Thyroid gland (tissue), 4 donors: Measurements from ENCODE around the gene AFF3. TPM values are rescaled to one million over a fixed set of nuclear protein-coding genes. Genes with fewer than 3 reads are reported as not detected.

ENCODE experiments used
- DNase-seq, 2 donors: peaks; one replicate each; pipeline ENCODE4 v3.0.0-alpha.2; 2019
- H3K27ac ChIP-seq, 3 donors: fragments of 200-600 bp; sonication (generic); 1 replicate in 2 of 3; 2 replicates in 1 of 3; pipeline ENCODE4 v1.5.1; 2016 to 2019; ENCODE audit warnings: mild to moderate bottlenecking in 1 of 3, moderate library complexity in 1 of 3
- H3K27me3 ChIP-seq: fragments of 200-600 bp; sonication (generic); one replicate; pipeline ENCODE4 v1.5.1; 2019
- H3K36me3 ChIP-seq, 2 donors: fragments of 200-600 bp; sonication (generic); one replicate each; pipeline ENCODE4 v1.5.1; 2016 to 2019
- H3K4me1 ChIP-seq, 2 donors: fragments of 200-600 bp; sonication (generic); one replicate each; pipeline ENCODE4 v1.5.1; 2017 to 2019
- H3K4me3 ChIP-seq, 3 donors: fragments of 200-600 bp; sonication (generic); replicated peaks in 1 of 3; 1 replicate in 2 of 3; 2 replicates in 1 of 3; pipeline ENCODE4 v1.5.1; 2016; ENCODE audit warnings: mild to moderate bottlenecking in 1 of 3
- H3K9me3 ChIP-seq: fragments of 200-600 bp; sonication (generic); one replicate; pipeline ENCODE4 v1.5.1; 2017
- POLR2A ChIP-seq, 2 donors: fragments of 450-650 bp; IDR thresholded peaks; one replicate each; pipeline ENCODE4 v1.6.1; 2017; ENCODE audit warnings: antibody characterized with exemption in 2 of 2, mild to moderate bottlenecking in 2 of 2, moderate library complexity in 1 of 2
- WGBS, 2 donors: methylation state at CpG; one replicate each; pipeline ENCODE4 v1.1.5; 2017; 5-methylcytosine and 5-hydroxymethylcytosine counted together
- intact Hi-C: fragments of 100-400 bp; cut with DNase I; formaldehyde crosslinking; loops from one replicate; pipeline ENCODE4 v1.15.1; 2023
- total RNA-seq, 4 donors: library from RNA; depleted of rRNA; stranded (reverse); fragments of >200 nt; gene quantifications; one replicate each; pipeline ENCODE4 v1.2.3, GENCODE V29; 2016
- TF ChIP-seq, protein P1 (sequence below), 6 experiments: fragments of 200-600 bp in 3 of 6; fragments of 450-650 bp in 3 of 6; sonication (generic) in 3 of 6; IDR thresholded peaks; one replicate each; pipeline ENCODE4 v1.5.1; 2016 to 2019; ENCODE audit warnings: antibody characterized with exemption in 6 of 6, mild to moderate bottlenecking in 2 of 6, inconsistent platforms in 1 of 6, moderate library complexity in 1 of 6

AFF3 gene
- total RNA-seq, 4 donors from 2014 or later, result 0.54 to 2.6 (median 1.1) TPM

DNA sequence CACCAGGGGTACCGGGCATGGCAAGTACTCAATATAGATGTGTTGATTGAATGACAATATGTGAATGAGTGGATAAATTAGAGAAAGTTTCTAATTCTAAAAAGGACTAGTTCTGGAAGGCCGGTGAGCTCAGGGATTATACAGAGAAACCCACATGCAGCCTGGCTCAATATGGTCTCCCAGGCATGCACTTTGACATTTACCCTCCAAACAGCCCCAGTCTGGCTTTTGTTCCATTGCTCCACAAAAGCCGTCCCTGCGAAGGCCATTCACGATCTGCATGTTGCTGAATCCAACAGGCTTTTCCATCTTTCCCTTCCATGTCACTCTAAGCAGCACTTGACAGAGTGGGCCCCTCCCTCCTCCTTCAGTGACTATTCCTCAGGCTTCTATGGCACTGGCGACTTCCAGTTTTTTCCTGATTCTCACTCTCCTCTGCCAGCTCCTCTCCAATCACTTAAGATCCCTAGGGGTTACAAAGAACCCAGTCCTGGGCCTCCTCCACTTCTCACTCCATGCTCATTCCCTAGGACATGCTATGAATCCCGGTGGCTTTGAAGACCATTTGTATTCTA is 266.7 kb downstream of the AFF3 start:
- Histone ChIP-seq H3K27ac (no peak overlapping the region), H3K9me3 (no peaks in the 10 kb centered on the region), H3K4me3 (no peak overlapping the region), H3K4me1 (peaks cover 6 to 18% of the 10 kb centered on the region in 2 donors), H3K27me3 (no peaks in the 10 kb centered on the region), H3K36me3 (no peaks in the 10 kb centered on the region)
- TF ChIP-seq POLR2A (IDR thresholded peaks at IDR 0.05), result no peak
- TF ChIP-seq, protein P1, sequence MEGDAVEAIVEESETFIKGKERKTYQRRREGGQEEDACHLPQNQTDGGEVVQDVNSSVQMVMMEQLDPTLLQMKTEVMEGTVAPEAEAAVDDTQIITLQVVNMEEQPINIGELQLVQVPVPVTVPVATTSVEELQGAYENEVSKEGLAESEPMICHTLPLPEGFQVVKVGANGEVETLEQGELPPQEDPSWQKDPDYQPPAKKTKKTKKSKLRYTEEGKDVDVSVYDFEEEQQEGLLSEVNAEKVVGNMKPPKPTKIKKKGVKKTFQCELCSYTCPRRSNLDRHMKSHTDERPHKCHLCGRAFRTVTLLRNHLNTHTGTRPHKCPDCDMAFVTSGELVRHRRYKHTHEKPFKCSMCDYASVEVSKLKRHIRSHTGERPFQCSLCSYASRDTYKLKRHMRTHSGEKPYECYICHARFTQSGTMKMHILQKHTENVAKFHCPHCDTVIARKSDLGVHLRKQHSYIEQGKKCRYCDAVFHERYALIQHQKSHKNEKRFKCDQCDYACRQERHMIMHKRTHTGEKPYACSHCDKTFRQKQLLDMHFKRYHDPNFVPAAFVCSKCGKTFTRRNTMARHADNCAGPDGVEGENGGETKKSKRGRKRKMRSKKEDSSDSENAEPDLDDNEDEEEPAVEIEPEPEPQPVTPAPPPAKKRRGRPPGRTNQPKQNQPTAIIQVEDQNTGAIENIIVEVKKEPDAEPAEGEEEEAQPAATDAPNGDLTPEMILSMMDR (IDR thresholded peaks at IDR 0.05), result no peak
- DNase-seq, result no peak
- intact Hi-C loops, result no loop called here
- 92 to 94% methylated on average over 7 of the region's 7 CpGs for WGBS, 2 donors

DNA sequence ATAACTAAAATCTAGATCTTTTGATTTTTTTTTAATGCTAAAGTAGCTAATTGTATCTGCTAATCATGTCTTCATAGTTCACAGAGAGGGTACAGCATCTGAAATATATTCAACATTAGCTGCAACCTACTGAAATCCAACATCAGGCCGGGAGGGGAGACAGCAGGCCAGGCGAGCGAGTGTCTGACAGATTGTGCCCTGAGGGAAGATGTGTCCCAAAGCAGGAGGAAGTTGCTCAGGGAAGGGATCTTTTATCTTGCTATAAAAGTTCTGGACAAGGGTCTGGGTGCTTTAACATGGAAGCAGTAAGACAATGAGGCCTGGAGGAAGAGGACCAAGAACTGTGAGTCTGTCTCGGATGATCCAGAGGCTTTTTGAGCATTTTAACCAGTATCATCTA is 274.1 kb downstream of the AFF3 start:
- no peaks in the 10 kb centered on the region for H3K36me3 ChIP-seq
- 93 to 94% methylated on average over 4 of the region's 4 CpGs for WGBS, 2 donors
- H3K9me3 ChIP-seq, result no peaks in the 10 kb centered on the region
- no peak overlapping the region for H3K27ac ChIP-seq
- intact Hi-C loops, result no loop called here
- TF ChIP-seq POLR2A (IDR thresholded peaks at IDR 0.05), result no peak
- TF ChIP-seq, protein P1 (IDR thresholded peaks at IDR 0.05), result no peak
- no peaks in the 10 kb centered on the region for H3K27me3 ChIP-seq
- H3K4me3 ChIP-seq, result no peak overlapping the region
- DNase-seq, result no peak
- H3K4me1 ChIP-seq, result no peaks in the 10 kb centered on the region

DNA sequence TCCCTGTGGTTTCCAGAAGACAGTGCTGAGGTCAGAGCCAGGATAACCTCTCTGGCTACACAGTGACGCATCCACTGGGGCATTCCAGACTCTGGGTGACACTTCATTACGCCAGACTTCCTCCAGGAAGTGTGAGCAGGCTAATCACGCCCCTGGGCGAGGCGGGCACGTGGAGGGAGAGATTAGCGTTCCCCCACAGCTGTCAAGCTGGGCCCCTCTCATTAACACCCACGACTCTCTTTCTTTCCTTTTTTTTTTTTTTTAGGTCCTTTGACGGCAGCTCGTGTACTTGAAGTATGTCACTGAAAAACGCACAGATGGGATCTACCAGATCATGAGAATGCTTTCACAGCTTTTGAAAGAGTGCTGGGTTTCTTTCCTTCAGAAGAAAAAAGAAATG is 274.6 kb downstream of the AFF3 start:
- no peaks in the 10 kb centered on the region for H3K27me3 ChIP-seq
- H3K4me3 ChIP-seq, result no peak overlapping the region
- no peak for TF ChIP-seq POLR2A (IDR thresholded peaks at IDR 0.05)
- TF ChIP-seq, protein P1 (IDR thresholded peaks at IDR 0.05), result no peak
- 59 to 66% methylated on average over 11 of the region's 11 CpGs for WGBS, 2 donors
- H3K27ac ChIP-seq, result no peak overlapping the region
- intact Hi-C loops, result no loop called here
- no peak for DNase-seq
- H3K4me1 ChIP-seq, result no peaks in the 10 kb centered on the region
- H3K9me3 ChIP-seq, result no peaks in the 10 kb centered on the region
- H3K36me3 ChIP-seq, result no peaks in the 10 kb centered on the region

DNA sequence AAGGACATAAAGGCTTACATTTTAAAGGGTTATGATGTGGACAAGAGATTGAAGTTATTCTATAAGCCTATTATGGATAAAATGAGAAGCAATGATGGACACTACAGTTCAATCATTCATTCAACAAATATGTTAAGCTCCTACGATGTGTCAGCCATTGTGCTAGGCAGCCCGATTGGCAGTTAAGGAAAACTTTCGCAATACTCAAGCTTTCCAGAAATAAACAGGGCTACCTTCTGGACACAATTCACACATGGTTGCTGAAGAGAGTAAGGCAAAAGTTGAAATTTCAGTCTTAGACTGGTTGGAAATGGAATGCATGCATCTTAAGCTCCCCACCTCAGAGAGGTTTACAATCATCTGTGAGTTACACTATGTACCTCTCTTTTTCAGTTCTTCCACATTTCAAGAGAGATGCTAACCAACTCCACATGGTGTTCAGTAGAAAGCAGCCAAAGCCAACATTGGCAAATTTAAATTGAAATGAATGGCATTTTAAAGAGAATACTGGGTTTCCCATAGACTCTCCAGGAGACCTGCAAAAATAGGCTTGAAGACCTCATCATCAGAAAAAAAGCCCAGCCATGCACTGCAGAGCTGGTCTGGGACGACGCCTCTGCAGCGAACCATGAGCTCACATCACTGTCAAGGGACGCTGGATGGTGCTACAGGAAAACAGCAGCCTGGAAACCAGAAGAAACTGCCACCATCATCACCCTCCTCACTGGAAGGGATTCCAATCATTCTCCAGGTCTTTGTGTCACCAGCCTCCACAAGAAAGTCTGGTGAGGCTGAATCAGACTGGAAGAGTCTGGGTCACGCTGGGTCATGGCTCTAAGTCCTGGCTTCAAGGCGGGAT is 276.3 kb downstream of the AFF3 start:
- no peak for DNase-seq
- intact Hi-C loops, result no loop called here
- WGBS, 2 donors, result 93 to 95% methylated on average over 9 of the region's 9 CpGs
- TF ChIP-seq POLR2A (IDR thresholded peaks at IDR 0.05), result no peak
- TF ChIP-seq, protein P1 (IDR thresholded peaks at IDR 0.05), result no peak
- peaks cover 0 to 4% of the 10 kb centered on the region in 2 donors for H3K4me1 ChIP-seq
- no peak overlapping the region for H3K4me3 ChIP-seq
- H3K36me3 ChIP-seq, result no peaks in the 10 kb centered on the region
- no peaks in the 10 kb centered on the region for H3K9me3 ChIP-seq
- H3K27me3 ChIP-seq, result no peaks in the 10 kb centered on the region
- H3K27ac ChIP-seq, result no peak overlapping the region
